Large intestine (tissue), 3 donors: Measurements from ENCODE around the gene AFDN. TPM values are rescaled to one million over a fixed set of nuclear protein-coding genes. Genes with fewer than 3 reads are reported as not detected.
A peak's percentile ranks its signal among the peaks of the same experiment; 100 is the strongest.

Experiments used
- DNase-seq, 2 donors: peaks; one replicate each; pipeline versions ENCODE4 v3.0.0 to v3.0.0-alpha.2; 2013
- H3K27ac ChIP-seq: one replicate; pipeline ENCODE4 v1.5.1; 2013; ENCODE audit warnings: low read length
- H3K27me3 ChIP-seq: 2 replicates; pipeline ENCODE4 v1.6.1; 2013; ENCODE audit warnings: low read length; ENCODE audit not compliant: control insufficient read depth, insufficient read depth
- H3K36me3 ChIP-seq: 2 replicates; pipeline ENCODE4 v1.6.1; 2013; ENCODE audit warnings: low read length; ENCODE audit not compliant: control insufficient read depth, insufficient read depth
- H3K4me1 ChIP-seq: one replicate; pipeline ENCODE4 v1.6.1; 2013; ENCODE audit warnings: low read length; ENCODE audit not compliant: control insufficient read depth, insufficient read depth
- H3K4me3 ChIP-seq: one replicate; pipeline ENCODE4 v1.5.1; 2013; ENCODE audit warnings: low read length
- H3K9me3 ChIP-seq: one replicate; pipeline ENCODE4 v1.6.1; 2013; ENCODE audit warnings: mild to moderate bottlenecking, low read depth, low read length, moderate library complexity; ENCODE audit not compliant: control insufficient read depth
- WGBS: methylation state at CpG from one replicate; pipeline ENCODE4 v1.1.5; 2013; ENCODE audit warnings: low lambda C conversion rate; ENCODE audit not compliant: insufficient coverage; 5-methylcytosine and 5-hydroxymethylcytosine counted together
- polyA plus RNA-seq: library from polyadenylated mRNA; unstranded; fragments of 120-200 nt; gene quantifications from one replicate; pipeline ENCODE4 v1.2.1, GENCODE V29; 2013

AFDN gene
- polyA plus RNA-seq, 1 donor, result 194 TPM

DNA sequence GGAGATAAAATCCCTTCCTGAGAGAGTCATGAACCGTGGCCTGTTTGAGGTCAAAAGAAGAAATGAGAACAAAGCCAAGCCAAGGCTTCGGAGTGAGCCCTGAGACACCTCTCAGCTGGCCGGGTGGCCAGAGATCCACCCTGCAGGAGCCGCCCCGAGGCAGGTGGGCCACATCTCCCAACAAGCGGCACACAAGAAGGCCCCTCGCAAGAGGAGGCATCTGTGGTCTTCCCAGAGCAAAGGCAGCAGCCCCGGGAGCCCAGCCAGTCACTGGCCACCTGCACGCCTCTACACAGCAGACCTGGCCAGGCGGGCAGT lies 30.9 kb upstream of the AFDN start:
- Histone ChIP-seq H3K4me3 (peak overlapping the region; percentile 54), H3K27ac (peak overlapping the region; percentile 79)

DNA sequence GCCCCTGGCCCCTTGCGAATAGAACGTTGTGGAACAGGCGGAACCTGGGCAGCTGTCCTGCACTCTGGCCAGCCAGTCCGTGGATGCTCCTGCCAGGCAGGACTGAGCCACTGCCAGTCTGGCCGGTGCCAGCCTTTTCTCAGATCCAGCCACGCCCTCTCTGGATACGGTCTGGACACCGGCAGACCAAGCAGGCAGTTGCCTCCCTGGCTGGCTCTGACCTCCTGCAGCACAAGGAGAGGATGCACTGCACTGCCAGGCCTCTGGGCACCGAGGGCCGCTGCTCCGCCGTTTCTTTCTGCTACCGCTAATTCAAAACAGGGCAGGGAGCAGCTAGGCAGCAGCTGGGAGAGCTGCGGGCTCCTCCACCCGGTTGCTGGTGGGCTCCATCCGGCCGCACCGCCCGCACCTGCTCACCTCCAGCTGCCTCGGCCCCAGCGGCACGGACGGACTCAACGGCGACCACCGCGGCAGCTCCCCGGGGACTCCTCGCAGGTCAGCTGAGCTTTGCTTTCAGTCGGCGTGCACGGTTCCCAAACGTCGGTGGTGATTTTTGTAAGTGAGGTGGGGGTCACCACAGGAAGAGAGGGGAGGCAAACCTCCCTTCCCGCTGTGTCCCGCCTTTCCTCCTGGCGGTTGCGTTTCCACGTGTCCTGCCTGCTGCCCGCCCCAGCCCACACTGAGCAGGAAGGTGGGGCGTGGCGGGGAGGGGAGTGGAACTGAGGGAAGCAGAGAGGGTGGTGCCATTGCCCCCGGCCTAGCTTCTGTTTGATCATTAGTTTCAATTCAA lies 30.3 kb upstream of the AFDN start:
- no CpG with 5 or more reads among the region's 43 CpGs for WGBS
- Histone ChIP-seq H3K36me3 (no peaks in the 10 kb centered on the region), H3K4me3 (peak overlapping the region; percentile 54), H3K9me3 (peaks cover 3% of the 10 kb centered on the region), H3K27me3 (peaks cover 12% of the 10 kb centered on the region), H3K4me1 (peaks cover 48% of the 10 kb centered on the region), H3K27ac (peak overlapping the region; percentile 79)
- peak in 1 of 2 donors; percentile 52 for DNase-seq

More for the DNA sequence above, 30.9 kb upstream of the AFDN start:
- WGBS, result no CpG with 5 or more reads among the region's 10 CpGs
- Histone ChIP-seq H3K9me3 (peaks cover 3% of the 10 kb centered on the region), H3K27me3 (peaks cover 12% of the 10 kb centered on the region), H3K4me1 (peaks cover 53% of the 10 kb centered on the region), H3K36me3 (no peaks in the 10 kb centered on the region)
- DNase-seq, result no peak

DNA sequence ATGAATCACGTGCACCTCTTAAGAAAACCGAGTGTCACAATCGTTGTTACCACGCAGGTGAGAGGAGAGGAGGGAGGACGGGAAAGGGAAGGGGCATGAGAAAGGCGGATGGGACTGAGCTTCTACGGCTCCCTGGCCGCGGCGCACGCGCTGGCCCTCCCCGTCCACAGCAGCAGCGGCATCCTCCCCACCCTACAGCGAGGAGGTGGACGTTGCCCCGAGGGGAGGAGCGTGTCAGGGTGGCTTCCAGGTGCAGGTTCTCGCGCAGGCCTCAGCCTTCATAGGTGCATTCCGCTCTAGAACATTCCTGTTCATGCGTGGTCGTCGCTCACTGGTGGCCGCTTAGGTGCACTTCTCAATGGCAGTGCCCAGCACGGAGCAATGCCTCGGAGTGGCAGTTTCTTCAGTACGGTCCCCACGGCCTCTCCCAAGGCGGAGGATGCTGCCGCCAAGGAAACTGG lies 29.7 kb upstream of the AFDN start:
- 50% methylated on average over 4 of the region's 31 CpGs for WGBS
- no peaks in the 10 kb centered on the region for H3K36me3 ChIP-seq
- peak overlapping the region; percentile 54 for H3K4me3 ChIP-seq
- H3K27me3 ChIP-seq, result peaks cover 12% of the 10 kb centered on the region
- DNase-seq, result peak; percentile 87 to 89
- peaks cover 42% of the 10 kb centered on the region for H3K4me1 ChIP-seq
- peak overlapping the region; percentile 79 for H3K27ac ChIP-seq
- H3K9me3 ChIP-seq, result peaks cover 3% of the 10 kb centered on the region

DNA sequence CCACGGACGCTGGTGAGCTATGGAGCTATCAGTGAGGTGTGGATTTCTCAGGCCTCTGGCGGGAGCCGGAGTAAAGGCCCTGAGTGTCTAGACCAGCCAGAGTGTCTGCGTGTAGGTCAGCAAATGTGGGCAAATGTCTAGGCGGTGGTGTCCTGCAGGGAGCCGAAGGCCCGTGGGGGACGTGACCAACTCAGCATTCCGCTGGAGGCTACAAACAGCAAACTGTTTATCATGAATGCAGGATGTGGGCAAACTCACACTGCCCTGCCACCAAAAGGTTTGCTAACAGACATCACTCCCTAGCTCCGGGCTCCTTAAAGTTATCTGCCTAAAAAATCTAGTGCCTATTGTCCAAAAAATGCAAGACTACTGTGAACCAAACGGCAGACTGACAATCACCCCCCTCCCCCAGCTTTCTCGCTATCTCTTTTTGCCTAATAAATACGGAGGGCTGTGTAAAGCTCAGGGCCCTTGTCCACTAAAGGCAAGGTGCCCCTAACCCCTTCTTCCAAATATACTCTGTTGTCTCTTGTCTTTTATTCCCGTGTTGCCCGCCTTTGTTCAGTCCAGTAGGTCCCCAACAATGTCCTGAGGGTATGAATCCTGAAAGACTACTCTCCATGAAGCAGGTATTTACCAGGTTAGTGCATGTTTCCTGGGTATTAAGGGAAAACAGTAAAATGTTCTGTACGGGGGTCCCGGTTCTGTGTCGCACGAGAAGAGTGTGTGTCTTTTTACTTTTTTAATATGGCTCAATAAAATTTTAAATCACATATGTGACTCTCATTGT lies 29.0 kb upstream of the AFDN start:
- no CpG with 5 or more reads among the region's 20 CpGs for whole genome bisulfite sequencing
- peaks cover 3% of the 10 kb centered on the region for H3K9me3 ChIP-seq
- peaks cover 42% of the 10 kb centered on the region for H3K4me1 ChIP-seq
- no peak overlapping the region for H3K4me3 ChIP-seq
- H3K36me3 ChIP-seq, result no peaks in the 10 kb centered on the region
- peak overlapping the region; percentile 79 for H3K27ac ChIP-seq
- no peak for DNase-seq
- H3K27me3 ChIP-seq, result peaks cover 12% of the 10 kb centered on the region

DNA sequence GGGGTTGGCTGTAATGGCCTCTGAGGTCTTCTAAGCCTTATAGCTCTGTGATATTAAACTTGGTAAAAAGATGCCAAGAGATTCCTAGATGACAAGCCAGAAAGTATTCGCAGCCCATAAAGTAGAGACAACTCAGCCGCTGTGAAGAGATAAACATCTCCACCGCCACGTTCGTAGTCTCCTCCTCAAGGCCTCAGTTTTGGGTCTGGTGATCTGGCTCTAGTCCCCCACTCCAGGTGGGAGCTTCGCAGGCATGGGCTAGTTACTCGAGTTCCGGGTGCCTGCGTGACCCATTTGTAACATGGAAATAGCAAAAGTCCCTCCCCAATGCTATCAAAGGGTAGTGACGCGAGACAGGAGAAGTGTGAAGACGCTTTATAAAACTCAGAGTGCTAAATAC lies 28.3 kb upstream of the AFDN start:
- Histone ChIP-seq H3K27ac (no peak overlapping the region), H3K27me3 (peaks cover 12% of the 10 kb centered on the region), H3K4me1 (peaks cover 34% of the 10 kb centered on the region), H3K9me3 (peaks cover 3% of the 10 kb centered on the region), H3K36me3 (no peaks in the 10 kb centered on the region), H3K4me3 (no peak overlapping the region)
- WGBS, result 0% methylated on average over 1 of the region's 12 CpGs
- no peak for DNase-seq

DNA sequence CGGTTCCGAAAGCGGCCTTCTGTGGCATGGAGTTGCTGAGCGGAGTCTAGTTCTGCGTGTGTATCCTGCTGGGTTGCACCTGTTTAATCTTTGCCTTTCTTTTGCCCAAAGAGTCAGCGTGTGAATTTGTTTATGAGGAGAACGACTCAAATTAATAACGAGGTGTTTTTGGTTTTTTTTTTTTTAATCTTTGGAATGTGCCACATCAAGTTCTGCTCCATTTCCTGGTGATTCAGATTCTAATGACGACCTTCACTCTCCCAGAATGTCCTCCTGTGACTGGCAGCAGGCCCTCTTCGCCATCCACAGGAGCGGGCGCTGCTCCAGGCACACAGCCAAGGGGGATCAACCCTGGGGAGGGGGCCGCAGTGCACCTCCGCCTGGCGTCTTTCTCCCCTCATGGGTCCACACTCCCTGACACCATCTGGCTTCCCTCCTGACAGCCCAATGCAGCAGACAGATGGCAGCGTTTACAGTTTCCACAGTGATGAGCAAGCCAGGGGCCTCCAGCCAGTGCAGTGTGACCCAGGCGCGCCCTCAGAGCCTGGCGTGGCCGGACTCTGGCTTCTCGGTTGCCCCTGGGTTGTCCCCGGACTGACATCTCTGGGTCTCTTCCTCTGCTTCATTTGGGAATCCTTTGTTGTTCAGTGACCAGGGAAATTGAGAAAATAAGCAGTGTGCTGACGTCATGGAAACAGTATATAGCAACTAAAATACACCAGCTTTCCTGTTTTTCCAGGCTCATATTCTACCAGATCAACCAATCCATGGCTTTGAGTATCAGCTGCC lies 27.5 kb upstream of the AFDN start:
- peaks cover 12% of the 10 kb centered on the region for H3K27me3 ChIP-seq
- WGBS, result 57% methylated on average over 2 of the region's 23 CpGs
- peak overlapping the region; percentile 42 for H3K27ac ChIP-seq
- peaks cover 27% of the 10 kb centered on the region for H3K4me1 ChIP-seq
- H3K4me3 ChIP-seq, result no peak overlapping the region
- H3K36me3 ChIP-seq, result no peaks in the 10 kb centered on the region
- peak in 1 of 2 donors; percentile 62 for DNase-seq
- H3K9me3 ChIP-seq, result peaks cover 3% of the 10 kb centered on the region

DNA sequence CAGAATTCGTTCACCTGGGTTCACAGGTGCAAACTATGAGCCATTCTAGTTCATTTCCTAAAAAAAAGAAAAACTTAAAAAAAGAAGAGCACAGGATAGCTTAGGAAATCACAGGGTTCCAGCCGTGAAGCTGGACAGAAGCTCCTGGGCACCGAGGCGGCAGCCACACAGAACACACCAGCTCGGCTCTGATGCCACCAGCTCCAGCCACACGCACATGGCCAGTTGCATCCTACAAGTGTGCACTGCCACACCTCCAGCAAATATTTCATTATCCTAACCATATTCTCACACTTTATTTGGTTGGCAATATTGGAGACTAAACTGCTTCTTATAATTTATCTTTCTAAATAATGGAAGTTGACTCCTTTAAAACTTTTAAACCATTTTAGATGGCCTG lies 26.2 kb upstream of the AFDN start:
- no peak overlapping the region for H3K27ac ChIP-seq
- H3K9me3 ChIP-seq, result peaks cover 3% of the 10 kb centered on the region
- no peak overlapping the region for H3K4me3 ChIP-seq
- no peak for DNase-seq
- no peaks in the 10 kb centered on the region for H3K36me3 ChIP-seq
- no CpG with 5 or more reads among the region's 6 CpGs for WGBS
- H3K4me1 ChIP-seq, result peaks cover 20% of the 10 kb centered on the region
- peaks cover 11% of the 10 kb centered on the region for H3K27me3 ChIP-seq

DNA sequence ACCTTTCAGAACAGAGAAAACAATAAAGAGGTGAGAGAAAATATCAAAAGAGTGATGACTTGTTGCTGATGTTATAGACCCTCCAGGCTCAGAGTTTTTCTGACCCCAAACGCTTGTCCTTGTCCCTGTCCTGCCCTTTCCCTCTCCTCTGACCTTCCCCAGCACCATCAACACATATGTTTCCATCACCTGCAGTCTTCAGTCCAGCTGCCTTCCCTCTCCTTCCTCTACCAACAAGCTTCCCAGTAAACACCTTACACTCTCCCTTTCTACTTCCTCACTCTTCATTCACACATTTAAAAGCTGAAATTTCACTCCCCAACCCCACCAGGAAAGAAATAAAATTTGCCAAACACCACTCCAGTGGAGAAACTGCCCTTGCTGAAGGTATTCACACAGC lies 25.4 kb upstream of the AFDN start:
- peaks cover 21% of the 10 kb centered on the region for H3K4me1 ChIP-seq
- H3K9me3 ChIP-seq, result peaks cover 3% of the 10 kb centered on the region
- no CpG with 5 or more reads among the region's 1 CpG for WGBS
- H3K36me3 ChIP-seq, result no peaks in the 10 kb centered on the region
- no peak overlapping the region for H3K27ac ChIP-seq
- peaks cover 4% of the 10 kb centered on the region for H3K27me3 ChIP-seq
- H3K4me3 ChIP-seq, result no peak overlapping the region
- DNase-seq, result no peak

DNA sequence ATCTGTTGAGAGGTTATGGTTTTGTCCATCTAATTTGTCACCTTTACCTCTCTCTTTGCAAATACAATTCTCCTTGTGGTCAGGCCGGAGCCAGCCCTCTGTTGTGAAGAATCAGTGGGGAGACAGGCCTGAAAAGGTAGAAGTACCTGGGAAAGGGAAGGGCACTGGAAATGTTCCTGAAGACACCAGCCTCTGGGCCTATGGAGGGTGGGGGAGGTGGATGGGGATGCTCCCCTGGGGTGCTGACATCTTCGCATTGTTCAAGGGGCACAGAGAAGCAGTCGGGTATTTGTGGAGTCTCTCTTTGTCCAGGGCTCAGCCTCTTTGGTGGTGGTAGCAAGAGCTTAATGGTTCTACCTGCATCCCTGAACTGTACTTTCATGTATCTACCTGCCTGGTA lies 24.4 kb upstream of the AFDN start:
- no peak for DNase-seq
- WGBS, result no CpG with 5 or more reads among the region's 3 CpGs
- Histone ChIP-seq H3K27me3 (peaks cover under 1% of the 10 kb centered on the region), H3K4me3 (no peak overlapping the region), H3K4me1 (peaks cover 29% of the 10 kb centered on the region), H3K9me3 (no peaks in the 10 kb centered on the region), H3K36me3 (no peaks in the 10 kb centered on the region), H3K27ac (no peak overlapping the region)

DNA sequence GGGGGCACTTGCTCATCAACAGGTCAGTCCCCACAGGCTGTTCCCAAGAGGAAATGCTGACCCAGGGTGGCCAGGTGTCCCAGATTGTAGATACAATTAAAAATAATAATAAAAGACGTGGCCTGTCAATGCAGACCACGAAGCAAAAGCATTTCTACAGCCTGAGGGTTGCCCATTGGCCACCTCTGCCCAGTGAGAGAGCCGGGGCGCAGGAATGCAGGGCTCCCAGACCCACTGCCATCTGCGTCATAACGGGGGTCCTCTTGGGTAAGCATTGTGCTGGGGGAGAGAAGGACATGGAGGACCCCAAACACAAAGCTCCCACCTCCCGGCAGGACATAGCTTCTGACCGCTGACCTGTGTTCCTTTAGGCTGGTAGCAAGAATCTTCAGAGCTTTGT lies 22.9 kb upstream of the AFDN start:
- Histone ChIP-seq H3K4me3 (no peak overlapping the region), H3K4me1 (peaks cover 31% of the 10 kb centered on the region), H3K36me3 (no peaks in the 10 kb centered on the region), H3K9me3 (no peaks in the 10 kb centered on the region), H3K27ac (no peak overlapping the region), H3K27me3 (no peaks in the 10 kb centered on the region)
- no peak for DNase-seq
- no CpG with 5 or more reads among the region's 8 CpGs for WGBS
